ENCODE data around the gene GOLGA8H.
"Not testable (repeated sequence)": the region's sequence is repeated elsewhere in the genome, so short reads cannot be mapped to it uniquely, and the experiment has no call there.

GOLGA8H gene

DNA sequence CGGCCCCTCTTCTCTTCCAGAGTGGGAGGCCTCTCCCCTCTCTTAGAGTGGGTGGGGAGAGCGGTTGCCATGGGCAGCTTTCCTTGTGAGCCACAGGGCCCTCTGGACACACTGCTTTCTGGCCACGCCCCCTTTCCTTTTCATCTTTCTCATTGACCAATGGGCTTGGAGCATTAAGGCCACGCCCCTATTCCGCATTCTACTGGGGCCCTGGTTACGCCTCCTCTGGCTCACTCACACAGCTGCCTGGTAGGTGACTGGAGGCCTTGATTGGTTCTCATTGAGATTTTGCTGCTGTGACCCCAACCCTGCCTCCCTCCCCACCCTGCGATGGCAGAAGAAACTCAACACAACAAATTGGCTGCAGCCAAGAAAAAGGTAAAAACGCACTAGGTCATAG, at the start of gene GOLGA8H:
Gene GOLGA8H, plus strand, starts transcription at position 233 of the 400 bp plus-strand sequence. Its CDS starts 98 bp downstream, at position 331.
- not testable (repeated sequence) for DNase-seq (ENCODE audit: low read depth in 1 of 2, low spot score in 1 of 2)

DNA sequence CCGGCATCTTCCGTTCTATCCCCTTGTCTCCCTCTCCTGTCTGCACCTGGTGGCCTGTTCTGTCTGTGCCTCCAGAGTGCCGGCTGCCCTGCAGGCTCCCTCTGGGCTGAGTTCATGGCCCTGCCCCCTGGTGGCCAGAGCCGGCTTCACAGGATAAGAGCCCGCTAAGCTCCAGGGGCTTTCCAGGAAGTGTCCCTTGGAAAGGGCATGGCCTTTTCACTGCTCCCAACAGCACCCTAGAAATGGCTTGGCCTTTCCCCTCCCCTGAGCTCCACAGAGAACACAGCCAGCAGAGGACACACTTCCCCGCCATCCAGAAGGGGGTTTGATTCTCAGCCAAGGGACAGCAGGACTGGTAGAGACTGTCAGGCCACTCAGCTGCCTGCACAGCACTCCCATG, 36.9 kb upstream of the GOLGA8H start:
- not testable (repeated sequence) for DNase-seq (ENCODE audit: low read depth in 1 of 2, low spot score in 1 of 2)

DNA sequence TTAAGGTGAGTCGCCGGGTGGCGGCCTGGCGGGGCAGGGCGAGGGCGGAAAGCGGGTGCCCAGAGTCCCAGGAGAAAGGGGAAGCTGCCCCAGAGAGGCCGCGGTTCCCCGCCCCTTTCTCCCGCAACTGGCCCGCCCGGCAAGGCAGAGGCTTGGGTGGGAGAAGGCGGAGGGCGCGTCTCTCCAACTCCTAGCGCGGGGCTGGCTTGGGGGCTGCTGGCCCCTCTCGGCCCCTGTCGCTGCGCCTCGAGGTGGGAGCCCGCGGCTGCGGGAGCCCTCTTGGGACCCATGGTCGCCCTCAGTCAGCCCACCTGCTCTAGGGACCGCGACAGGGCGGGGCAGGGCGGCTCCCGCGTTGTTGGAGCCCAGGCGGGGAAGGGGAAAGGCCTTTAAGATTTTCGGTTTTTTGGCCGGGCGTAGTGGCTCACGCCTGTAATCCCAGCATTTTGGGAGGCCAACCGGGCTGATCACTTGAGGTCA, 30.8 kb upstream of the GOLGA8H start:
- not testable (repeated sequence) for DNase-seq (ENCODE audit: low read depth in 1 of 2, low spot score in 1 of 2)

GRCh38 chr15:30579394-30579970, 24.3 kb upstream of the GOLGA8H start:
- DNase-seq (ENCODE audit: low read depth in 1 of 2, low spot score in 1 of 2) = not testable (repeated sequence)

DNA sequence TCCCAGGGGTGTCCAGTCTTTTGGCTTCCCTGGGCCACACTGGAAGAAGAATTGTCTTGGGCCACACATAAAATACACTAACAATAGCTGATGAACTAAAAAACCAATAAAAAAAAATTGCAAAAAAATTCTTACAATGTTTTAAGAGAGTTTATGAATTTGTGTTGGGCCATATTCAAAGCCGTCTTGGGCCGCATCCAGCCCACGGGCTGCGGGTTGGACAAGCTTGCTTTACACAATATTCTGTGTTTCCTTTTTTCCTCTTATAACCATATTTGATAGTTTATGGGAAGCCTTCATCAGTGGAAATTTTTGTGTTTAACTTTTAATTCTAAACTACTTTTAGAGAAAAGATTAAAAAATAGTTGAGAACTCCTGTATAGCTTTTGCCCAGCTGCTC, 23.1 kb upstream of the GOLGA8H start:
- not testable (repeated sequence) for DNase-seq (ENCODE audit: low read depth in 1 of 2, low spot score in 1 of 2)

GRCh38 chr15:30598953-30599352, 4.9 kb upstream of the GOLGA8H start:
- DNase-seq (ENCODE audit: low read depth in 1 of 2, low spot score in 1 of 2) = not testable (repeated sequence)

GRCh38 chr15:30612271-30612670, 8.4 kb downstream of the GOLGA8H start:
- not testable (repeated sequence) for DNase-seq (ENCODE audit: low read depth in 1 of 2, low spot score in 1 of 2)

- DNase-seq (ENCODE audit: low read depth in 1 of 2, low spot score in 1 of 2) = not testable (repeated sequence)
These were observed 17.5 kb downstream of the GOLGA8H start for GRCh38 chr15:30621342-30621741.

GRCh38 chr15:30625436-30626193, 21.8 kb downstream of the GOLGA8H start, which contains the start of gene ARHGAP11B:
Gene ARHGAP11B, plus strand, starts transcription at chr15:30626128.
- peak; percentile 85 to 91 for DNase-seq (ENCODE audit: low read depth in 1 of 2, low spot score in 1 of 2)

GRCh38 chr15:30626194-30626565, 22.4 kb downstream of the GOLGA8H start:
- DNase-seq (ENCODE audit: low read depth in 1 of 2, low spot score in 1 of 2) = not testable (repeated sequence)

- DNase-seq (ENCODE audit: low read depth in 1 of 2, low spot score in 1 of 2) = not testable (repeated sequence)
These were observed 22.8 kb downstream of the GOLGA8H start for GRCh38 chr15:30626632-30627031.

DNA sequence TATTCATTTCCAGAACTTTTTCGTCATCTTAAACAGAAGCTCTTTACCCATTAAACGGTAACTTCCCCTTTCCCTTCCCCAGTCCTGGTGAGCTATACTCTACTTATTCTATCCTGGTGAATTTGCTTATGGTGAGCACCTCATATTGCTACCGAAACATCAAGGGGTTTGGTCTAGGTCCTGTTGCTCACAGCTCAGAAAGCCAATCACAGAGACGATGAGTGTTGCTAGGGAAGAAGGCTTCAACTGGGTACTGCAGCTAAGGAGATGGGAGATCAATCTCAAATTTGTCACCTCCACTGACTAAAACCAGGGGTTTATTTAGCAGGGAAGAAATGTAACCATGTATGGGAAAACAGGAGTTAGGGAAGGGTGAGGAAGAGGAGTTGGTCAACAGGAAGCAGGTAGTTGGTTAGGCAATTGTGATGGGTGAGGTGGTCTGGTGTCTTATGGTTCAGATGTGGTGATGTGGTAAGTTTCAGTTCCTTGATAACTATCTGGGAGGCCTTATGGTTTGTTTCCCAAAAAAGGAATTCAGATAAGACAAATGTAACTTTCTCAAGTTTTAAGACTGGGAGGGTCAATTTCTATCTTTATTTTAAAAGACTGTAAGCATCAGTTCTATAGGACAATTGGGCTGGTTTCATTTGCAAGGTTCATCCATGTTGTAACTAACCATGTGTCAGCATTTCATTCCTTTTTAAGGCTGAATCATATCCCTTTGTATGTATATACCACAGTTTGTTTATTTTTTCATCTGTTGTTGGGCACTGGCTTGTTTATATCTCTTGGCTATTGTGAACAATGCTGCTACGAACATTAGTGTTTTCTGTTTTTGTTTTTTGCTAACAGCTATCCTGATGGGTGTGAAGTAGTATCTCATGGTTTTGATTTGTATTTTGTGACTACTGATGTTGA, 46.4 kb downstream of the GOLGA8H start:
- DNase-seq (ENCODE audit: low read depth in 1 of 2, low spot score in 1 of 2) = no peak

DNA sequence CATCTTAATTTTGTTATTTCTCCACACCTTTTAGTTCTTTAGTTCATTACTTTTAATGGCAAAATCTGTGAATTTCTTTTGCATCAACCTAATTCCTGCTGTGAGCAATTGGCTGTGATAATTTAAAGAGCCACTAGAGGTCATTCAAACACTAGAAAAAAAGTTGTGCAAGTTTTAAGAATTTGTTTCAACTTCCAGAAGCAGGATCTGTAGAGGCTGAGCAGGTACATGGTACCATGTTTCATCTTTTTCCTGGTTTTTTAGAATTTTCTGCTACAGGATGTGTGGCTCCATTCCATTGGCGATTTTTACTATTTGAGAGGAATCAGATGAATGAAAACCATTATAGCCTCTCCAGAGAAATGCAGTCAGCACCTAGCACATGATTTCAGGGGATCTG, 57.3 kb downstream of the GOLGA8H start:
- DNase-seq (ENCODE audit: low read depth in 1 of 2, low spot score in 1 of 2) = not testable (repeated sequence)
